DMS153 treated with DMSO at 0.1 percent for 48 hours (cell line): ENCODE results near the gene NQO1.

Experiments
- DNase-seq: peaks from one replicate; lab custom pipeline; 2025; ENCODE audit not compliant: unreplicated experiment; lab: John Stamatoyannopoulos, UW

NQO1 gene

DNA sequence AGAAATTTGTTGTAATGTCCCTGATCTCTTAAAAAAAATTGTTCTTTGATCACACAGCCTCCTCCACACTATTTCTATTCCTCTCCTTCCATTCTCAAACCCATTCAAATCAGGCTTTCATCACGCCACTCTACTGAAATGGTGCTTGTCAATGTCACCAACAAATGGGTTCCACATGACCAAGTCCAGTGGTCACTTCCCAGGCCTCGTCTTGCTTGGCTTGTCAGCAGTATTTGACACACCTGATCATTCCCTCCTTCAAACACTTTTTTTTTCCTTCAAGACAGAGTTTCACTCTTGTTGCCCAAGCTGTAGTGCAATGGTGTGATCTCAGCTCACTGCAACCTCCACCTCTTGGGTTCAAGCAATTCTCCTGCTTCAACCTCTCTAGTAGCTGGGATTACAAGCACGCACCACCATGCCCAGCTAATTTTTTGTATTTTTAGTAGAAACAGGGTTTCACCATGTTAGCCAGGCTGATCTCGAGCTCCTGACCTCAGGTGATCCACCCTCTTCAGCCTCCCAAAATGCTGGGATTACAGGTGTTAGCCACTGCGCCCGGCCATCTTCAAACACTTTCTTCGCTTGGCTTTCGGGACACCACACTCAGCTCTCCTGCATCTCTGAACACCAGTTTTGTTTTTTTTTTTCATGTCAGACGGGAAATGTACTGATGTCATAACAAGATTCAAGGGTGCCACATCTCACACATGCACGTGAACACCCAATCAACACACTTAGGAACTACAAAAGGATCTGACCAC lies 18.3 kb downstream of the NQO1 start:
- no peak for DNase-seq

DNA sequence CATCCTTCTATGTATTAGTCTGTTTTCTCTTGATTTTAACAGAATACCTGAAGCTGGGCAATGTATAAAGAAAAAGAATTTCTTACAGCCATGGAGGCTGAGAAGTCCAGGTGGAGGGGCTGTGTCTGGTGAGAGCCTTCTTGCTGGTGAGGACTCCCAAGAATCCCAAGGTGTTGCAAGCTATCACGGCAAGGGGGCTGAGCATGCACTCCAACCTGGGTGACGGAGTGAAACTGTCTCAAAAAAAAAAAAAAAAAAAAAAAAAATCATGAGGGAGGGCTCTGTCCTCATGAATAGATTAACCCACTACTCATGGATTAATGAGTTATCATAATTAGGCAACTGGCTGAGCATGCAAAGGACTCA lies 19.4 kb downstream of the NQO1 start:
- DNase-seq: no peak

DNA sequence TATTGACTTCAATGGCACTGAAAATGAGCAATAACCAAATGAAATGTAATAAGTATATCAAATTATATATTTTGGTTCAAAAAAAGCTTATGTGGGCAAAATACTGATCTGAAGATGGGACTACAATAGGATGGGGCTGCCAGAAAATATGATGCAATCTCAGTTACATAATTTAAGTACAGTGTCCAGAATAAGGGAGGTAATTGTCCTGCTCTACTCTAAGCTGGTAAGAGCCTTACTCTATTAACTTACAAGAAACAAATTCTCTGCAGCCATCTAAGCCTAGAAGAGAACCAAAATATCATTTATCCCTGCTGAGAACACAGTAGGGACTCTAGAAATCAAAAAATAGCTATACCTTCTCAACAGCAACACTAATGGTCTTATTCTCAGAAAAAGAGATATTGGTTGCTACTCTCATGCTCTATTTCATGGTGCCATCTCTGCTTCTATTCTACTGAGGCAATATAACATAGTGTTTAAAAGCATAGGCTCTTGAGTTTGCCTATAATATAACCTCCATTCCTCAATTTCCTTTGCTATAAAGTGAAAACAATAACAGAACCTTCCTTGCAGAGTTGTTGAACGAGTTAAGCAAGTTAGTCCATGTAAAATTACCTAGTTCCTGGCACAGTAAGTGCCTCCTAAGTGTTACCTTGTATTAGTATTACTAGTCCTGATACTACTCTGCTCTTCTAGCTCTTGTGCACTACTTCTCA lies 19.9 kb downstream of the NQO1 start:
- no peak for DNase-seq

DNA sequence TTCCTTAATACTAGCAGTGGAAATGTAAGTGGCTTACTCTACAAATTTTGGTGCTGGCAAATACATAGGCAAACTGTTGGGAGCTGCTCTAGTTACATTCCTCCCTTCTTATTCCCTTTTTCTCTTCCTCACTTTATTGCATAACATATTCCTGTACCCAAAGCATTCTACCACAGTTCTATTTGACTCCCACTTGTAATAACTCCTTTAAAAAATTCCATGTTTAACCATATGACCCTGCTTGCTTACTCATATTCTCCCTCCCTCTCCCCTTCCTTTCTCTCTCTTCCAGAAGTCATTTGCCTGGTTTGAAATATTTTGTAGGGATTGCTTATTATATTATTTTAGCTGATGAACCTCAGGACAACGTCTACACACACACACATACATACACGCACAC lies 22.7 kb downstream of the NQO1 start:
- no peak for DNase-seq

DNA sequence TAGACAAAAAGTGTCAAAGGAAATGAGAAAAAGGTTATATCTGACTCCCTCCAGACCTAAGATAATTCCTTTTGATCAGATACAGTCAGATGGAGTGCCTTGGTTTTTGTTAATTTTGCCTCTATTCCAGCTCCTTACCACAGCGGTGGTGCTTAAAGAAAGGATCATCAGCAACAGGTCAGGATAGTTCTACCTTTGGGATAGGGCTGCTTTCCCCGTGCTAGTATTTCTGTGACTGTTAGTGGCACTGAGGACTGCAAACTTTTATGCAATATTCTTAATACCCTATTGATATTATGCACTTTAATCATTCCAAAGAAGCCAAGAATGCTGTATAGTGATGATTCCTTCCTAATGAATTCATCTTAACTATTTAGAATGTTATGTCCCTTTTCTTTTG lies 24.5 kb downstream of the NQO1 start:
- no peak for DNase-seq

DNA sequence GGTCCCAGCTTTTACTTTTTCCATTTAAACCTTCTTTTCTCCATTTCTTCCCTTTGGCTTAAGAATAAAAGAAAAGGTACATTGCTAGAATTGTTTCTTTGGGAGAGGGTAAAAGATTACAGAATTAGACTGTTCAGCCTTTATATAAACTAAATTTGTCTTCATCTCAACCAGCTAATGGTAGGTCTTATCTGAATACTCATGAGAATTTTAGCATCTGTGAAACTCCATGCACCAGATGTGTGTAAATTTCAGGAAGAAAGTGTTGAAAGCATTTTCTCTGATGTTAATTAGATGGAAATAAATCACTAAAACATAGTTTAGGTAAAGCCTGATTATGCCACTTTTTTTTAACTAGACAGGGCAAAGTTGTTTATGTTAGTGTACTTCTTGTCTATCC lies 24.9 kb downstream of the NQO1 start:
- no peak for DNase-seq

DNA sequence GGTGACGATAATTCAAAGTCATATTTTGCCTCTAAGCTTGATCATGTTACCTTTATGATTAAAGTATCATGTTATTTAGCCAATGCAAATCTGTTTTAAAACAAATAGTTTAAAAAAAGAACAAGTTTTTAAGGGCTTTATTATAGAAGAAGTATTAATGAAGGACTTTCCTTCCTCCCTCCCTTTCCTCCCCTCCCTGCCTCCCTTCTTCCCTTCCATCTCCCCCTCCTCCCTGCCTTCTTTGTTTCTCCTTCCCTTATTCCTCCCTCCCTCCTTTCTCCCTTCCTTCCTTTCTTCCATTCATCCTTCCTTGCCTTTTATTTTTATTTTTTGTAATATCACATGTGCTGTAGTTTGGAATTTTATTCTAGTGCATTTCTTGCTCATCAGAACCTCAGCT lies 26.4 kb downstream of the NQO1 start:
- no peak for DNase-seq

DNA sequence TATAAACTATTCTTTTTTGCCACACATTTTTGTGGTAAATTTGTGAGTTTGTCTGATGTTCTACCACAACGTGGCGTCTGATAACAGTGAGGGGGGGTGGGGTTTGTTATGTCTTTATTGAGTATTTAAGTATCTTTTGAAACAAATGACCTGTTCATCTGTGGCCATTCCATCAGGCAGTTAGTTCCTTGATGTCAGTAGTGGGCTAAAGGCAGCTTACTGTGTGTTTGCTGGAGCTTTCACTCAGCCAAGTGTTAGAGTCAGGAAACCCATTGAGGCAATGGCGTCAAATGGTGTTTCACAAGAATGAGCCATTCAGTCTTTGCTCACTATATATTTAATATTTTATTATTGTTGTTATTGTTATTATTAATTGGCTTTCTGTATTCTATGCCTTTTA lies 28.0 kb downstream of the NQO1 start:
- DNase-seq: no peak

DNA sequence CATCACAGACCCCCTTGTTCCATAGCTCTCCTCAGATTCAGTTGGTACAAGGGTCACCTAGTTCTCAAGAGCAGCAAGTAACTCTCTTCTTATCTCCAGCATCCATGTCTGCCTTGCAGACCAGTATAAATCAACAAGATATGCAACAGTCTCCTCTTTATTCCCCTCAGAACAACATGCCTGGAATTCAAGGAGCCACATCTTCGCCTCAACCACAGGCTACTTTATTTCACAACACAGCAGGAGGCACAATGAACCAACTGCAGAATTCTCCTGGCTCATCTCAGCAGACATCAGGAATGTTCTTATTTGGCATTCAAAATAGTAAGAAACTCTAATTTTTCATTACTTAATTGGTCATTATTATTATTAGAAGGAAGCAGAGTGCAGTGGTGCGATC lies 32.4 kb downstream of the NQO1 start:
- no peak for DNase-seq

DNA sequence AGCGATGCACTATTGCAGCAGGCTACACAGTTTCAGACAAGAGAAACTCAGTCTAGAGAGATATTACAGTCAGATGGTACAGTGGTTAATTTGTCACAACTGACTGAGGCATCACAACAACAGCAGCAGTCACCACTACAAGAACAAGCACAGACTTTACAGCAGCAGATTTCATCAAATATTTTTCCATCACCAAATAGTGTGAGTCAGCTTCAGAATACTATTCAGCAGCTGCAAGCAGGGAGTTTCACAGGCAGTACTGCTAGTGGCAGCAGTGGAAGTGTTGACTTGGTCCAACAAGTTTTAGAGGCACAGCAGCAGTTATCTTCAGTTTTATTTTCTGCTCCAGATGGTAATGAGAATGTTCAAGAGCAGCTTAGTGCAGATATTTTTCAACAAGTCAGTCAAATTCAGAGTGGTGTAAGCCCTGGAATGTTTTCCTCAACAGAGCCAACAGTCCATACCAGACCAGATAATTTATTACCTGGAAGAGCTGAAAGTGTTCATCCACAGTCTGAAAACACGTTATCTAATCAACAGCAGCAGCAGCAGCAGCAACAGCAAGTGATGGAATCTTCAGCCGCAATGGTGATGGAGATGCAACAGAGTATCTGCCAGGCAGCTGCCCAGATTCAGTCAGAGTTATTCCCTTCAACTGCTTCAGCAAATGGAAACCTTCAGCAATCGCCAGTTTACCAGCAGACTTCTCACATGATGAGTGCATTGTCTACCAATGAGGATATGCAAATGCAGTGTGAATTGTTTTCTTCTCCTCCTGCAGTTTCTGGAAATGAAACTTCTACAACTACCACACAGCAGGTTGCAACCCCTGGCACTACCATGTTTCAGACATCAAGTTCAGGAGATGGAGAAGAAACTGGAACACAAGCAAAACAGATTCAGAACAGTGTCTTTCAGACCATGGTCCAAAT lies 34.1 kb downstream of the NQO1 start:
- DNase-seq: no peak

DNA sequence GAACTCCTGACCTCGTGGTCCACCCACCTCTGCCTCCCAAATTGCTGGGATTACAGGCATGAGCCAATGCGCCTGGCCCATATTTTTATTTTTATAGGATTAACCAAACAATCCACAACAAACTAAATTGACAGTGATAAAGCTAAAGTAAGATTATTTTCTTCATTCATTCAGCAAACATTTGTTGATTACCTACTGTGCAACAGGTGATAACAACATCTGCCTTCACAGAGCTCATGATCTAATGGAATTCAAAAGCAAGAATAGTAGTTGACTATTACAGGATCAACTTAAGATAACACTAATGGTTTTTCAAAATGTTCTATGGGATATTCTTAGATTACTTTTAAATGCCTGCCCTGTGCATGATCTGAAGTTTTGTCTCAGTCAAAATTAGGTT lies 37.8 kb downstream of the NQO1 start:
- DNase-seq: no peak

DNA sequence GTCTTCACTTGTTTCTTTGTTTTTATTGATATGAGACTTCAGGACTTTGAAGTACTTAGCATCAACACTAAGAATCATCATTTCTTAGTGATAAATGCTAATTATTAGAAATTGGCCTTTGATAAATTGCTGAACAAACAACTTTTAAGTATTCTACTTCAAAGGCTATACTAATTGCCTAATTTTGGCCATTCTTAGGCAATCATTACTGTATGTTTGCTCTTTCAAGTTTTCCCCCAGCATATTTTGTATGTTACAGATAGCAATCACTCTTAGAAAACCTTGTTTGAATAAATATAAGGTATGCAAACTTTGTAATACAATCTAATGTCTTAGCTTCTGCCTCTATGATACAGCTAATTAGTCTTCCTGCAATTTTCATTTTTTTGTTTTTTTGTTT lies 46.0 kb downstream of the NQO1 start:
- DNase-seq: no peak

DNA sequence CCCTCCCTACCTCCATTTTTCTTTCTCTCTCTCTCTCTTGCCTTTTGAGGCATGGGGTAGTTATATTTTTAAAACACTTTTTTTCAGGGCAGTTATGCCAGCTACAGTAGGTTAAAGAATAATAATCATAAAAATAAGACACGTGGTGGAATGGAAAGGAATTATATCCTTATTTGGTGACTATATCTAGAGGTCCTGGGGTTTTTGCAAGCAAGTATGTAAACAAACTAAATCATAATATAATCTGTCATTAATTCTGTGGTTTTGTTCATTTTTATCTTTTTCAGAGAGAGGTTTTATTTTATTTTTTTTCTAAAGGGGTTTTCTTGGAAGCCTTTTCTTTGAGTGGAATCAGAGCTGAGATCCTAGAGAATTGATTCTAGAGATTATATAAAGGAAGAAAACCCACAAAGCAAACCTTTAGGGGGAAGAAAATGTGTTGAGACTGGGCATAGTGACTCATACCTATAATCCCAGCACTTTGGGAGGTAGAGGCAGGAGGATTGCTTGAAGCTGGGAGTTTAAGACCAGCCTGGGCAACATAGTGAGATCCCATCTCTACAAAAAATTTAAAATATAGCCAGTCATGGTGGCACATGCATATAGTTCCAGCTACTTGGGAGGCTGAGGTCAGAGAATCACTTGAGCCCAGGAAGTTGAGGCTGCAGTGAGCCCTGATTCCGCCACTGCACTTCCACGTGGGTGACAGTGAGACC lies 53.2 kb downstream of the NQO1 start:
- no peak for DNase-seq

DNA sequence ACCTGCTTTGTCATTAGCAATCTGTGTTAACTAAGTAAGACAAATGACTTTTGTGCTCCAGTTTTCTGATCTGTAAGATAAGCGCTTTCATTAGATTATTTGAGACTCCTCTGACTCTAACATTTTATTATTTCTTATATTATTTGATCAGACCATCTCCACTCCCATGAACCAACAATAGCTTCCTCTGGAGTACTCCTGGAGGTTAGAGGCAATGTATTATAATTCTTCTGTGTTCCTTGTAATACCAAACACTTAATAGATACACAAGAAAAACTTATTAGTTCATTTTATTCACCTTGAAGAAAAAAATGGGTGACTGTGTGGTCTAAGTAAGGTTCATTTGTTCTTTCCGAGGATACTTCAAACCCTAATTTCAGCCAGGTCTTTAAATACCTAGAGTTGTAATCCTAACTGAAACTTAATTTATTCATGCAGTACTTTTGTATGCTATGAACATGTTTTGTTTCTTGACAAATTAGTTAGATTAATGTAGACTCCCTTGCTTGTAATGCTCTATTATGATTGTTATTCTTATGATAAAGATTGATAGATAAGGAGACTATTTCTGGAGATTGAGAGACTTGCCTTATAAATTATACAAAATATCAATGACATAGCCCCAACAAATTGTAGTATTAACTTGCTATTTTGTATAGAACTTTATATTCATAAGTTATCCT lies 53.9 kb downstream of the NQO1 start:
- DNase-seq: no peak

DNA sequence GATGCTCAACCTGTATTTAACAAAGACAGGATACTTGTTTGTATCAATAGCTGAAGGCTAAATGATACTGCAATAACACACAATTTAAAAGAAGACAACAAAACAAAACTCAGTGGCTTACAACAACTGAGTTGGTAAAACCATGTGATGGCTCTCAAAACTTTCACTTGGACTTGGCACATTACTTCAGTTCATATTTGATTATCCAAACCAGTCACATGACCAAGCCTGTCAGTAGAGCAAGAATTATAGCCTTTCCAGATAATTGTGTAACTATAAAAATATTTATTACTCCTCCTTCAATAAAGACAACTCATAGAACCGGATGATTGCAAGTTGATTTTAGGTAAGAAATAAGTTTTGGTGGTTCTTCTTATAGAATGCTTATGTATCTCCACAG lies 56.8 kb downstream of the NQO1 start:
- no peak for DNase-seq

DNA sequence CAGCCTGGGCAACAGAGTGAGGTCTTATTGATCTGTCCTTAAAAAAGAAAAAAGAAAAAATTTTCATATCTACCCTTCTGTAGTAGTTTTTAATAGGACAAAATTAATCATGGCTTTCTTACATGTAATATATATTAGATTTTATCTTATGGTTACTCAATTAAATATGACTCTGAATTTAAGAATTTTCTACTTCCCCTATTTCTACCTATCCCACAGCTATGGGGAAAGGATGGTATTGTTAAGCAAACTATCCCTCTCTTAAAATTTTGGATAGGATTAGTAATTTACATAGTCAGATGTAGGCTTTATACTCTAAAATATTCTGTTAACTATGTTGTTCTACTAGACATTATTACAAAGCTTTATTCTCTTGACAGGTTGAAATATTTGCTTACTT lies 62.5 kb downstream of the NQO1 start:
- DNase-seq: no peak

DNA sequence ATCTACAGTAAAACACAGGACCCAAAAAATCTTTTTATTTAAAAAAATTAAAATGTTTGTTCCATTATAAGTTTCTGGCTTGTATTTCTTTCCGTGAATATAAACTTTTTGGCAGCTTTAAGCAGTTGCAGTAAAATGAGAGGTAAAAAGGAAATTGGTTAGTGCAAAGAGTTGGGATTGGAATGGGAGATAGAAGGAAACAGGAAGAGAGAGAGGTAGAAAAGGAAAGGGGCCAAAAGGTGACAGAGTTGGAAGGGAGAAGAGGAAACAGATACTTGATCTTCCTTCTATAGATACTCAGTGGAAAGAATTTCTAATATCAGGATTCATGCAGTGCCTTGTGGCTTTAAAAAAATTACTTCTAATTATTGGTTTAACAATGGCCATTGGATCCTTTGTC lies 63.5 kb downstream of the NQO1 start:
- no peak for DNase-seq

DNA sequence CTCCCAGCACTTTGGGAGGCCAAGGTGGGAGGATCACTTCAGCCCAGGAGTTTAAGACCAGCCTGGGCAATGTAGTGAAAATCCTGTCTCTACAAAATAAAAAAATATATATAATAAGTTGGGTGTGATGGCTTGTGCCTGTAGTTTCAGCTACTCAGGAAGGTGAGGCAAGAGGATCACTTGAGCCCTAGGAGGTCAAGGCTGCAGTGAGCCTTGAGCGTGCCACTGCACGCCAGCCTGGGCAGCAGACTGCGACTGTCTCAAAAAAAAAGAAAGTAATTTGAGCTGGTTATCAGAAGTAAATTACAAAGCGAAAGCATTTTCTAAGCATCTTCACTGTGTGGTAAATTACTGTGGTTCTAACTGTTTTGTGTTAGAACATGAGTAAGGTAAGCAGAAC lies 66.2 kb downstream of the NQO1 start:
- DNase-seq: no peak
